ENCODE data around the gene SCAMP2.

GRCh38 chr15:74903676-74904075, 30.5 kb upstream of the SCAMP2 start:
- TF ChIP-seq, protein P1, sequence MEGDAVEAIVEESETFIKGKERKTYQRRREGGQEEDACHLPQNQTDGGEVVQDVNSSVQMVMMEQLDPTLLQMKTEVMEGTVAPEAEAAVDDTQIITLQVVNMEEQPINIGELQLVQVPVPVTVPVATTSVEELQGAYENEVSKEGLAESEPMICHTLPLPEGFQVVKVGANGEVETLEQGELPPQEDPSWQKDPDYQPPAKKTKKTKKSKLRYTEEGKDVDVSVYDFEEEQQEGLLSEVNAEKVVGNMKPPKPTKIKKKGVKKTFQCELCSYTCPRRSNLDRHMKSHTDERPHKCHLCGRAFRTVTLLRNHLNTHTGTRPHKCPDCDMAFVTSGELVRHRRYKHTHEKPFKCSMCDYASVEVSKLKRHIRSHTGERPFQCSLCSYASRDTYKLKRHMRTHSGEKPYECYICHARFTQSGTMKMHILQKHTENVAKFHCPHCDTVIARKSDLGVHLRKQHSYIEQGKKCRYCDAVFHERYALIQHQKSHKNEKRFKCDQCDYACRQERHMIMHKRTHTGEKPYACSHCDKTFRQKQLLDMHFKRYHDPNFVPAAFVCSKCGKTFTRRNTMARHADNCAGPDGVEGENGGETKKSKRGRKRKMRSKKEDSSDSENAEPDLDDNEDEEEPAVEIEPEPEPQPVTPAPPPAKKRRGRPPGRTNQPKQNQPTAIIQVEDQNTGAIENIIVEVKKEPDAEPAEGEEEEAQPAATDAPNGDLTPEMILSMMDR (IDR thresholded peaks at IDR 0.05): no peak
- TF ChIP-seq POLR2A (IDR thresholded peaks at IDR 0.05): no peak

Data from thyroid gland (tissue), 4 donors.